NCI-H82 treated with DMSO at 0.1 percent for 48 hours (cell line): Measurements from ENCODE around the gene CAMK2D.

ENCODE experiments used
- DNase-seq: peaks from one replicate; lab custom pipeline; 2025; ENCODE audit not compliant: unreplicated experiment; lab: John Stamatoyannopoulos, UW

Gene CAMK2D

DNA sequence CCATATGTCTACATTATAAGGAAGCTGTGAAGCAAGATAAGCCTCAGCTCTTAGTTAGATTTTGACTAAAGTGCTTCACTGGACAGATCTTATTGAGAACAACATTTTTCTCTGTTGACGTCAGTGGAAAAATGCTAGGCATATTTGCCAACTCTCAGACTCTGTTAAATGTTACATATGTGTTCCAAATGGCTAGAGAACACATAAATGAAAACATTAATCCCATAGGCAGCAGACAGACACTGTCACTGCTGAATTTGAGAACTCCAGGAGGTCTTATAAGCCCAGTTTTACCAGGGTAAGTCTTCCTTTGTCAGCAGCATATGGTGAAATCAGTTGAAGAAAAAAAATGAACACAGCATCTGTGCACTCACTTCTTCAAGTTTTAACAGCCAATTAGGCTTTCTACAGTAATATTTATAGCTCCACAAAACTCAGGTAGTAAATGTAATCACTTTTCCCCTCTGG is 186.9 kb downstream of the CAMK2D start:
- peak; percentile 61 for DNase-seq

DNA sequence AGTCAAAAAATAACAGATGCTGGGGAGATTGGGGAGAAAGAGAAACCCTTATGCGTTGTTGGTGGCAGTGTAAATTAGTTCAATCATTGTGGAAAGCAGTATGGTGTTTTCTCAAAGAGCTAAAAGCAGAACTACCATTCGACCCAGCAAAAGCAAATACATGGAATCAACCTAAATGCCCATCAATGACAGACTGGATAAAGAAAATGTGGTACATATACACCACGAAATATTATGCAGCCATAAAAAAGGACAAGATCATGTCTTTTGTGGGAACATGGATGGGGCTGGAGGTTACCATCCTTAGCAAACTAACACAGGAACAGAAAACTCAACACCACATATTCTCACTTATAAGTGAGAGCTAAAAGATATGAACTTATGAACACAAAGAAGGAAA is 188.9 kb downstream of the CAMK2D start:
- DNase-seq: no peak

DNA sequence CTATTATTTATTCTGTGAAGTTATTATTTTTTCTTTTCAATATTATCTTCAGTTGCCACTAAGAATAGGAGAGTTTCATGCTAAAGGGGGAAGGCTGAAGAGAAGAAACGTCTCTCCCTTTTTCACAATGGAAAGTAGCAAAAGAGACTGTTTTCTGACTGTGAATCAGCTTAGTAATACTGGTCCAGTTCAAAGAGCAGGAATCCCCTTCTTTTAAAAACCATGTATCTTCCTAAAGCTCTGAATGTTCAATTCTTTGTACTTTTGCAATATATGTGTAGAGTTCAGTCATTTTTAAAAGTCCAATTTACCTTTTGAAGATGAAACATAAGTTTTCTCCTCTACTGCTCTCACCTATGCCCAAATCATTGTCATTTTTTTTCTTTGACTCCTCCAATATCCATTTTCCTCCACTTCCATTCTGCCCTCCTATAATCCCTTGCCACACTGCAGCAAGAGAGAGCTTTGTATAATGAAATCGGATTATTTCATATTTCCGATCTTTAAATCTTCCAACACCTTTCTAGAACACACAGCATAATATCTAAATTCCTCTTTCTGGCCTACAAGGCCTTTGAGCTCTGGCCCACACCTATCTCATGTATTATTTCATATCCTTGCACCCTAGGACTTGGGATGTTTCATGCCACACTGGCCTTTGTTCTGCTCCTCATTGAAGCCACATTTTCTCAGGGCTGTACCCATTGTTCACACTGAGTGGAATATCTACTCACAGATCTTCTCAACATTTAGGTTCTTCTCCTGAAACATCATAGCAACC is 195.3 kb downstream of the CAMK2D start:
- DNase-seq: no peak

DNA sequence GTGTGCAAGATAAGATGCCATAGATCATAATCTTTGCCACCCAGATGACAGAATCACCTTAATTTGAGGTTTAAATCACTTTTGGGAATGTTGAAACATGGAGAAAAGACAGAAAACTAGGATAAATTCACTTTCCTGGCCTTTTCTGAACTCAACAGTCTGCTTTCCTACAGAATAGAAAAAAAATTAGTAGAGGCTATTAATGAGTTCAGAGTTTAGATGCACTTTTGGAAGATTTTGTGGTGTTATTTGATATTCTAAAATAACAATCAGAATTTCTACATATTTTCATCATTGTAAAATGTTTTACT is 195.9 kb downstream of the CAMK2D start:
- no peak for DNase-seq

DNA sequence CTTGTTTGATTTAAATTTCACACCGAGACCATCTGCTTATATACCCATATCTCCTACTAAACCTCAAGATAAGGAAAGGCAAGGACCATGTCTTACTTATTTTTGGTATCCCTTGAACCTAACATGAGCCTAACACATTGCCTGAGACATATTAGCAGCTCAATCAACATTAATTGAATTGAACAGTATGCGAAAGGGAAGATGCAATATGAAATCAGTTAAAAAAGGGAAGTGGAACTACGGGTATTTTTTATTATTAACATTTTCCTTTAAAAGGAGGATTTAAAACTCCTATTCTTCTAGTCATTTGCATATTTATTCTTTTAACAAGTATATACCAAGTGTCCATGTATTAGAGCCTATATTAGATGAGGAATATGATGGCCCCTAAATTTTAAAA is 197.0 kb downstream of the CAMK2D start:
- no peak for DNase-seq

DNA sequence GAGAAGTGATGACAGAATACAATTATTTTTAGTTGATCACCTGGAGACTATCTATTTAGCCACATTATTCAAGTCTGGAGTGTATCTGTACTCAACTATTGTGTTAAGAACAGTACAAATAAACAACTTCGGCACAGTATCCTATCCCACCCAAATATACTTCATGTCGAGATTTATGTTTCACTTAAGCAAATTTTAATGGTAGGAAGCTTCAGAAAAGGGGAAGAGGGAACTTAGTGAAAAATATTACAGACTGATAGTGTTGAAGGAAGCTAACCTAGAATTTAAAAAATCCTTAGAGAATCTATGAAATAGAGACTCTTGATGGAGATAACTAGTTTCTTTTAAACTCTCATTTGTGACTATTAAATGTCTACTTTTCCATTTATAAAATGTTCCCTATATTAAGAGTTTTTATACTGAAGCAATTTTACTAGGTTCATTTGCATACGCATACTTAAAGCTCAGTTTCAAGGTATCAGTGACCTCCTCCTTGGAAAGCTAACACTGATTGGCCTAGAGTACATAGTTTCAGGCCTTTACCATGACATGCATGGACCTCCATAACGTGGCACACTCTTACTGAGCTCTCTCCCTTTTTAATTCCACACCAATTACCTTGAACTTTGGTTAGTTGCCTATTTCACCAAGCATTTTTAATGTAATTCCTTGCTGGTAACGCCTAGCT is 197.7 kb downstream of the CAMK2D start:
- no peak for DNase-seq

DNA sequence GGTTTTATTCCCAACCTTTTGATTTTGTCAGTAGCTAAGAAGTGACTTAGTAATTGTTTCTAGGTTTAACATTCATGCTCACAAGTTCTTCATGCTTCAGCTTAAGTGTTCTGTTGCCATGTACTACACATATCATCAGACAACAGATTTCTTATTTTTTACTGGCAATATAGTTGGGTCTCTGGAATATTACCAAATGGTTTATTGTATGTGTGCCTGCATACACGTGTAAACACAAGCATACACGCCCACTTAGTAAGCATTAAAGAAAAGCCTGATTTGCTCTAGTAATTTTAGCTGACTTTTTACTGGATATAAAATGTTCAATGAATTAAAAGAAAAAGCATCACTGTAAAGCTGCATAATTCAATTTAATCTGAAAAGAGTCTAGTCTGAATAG is 199.8 kb downstream of the CAMK2D start:
- DNase-seq: no peak

DNA sequence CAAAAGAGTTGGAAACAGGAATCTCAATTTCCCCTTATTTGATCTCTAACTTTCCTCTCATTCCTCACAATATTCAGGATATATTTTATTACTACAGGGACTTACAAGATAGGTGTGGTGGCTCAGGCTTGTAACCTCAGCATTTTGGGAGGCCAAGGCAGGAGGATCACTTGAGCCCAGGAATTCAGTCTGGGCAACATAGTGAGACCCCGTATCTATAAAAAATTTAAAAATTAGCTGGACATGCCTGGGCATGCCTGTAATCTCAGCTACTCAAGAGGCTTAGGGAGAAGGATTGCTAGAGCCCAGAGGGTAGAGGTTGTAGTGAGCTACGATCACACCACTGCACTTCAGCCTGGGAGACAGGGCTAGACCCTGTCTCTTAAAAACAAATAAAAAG is 200.4 kb downstream of the CAMK2D start:
- DNase-seq: no peak

DNA sequence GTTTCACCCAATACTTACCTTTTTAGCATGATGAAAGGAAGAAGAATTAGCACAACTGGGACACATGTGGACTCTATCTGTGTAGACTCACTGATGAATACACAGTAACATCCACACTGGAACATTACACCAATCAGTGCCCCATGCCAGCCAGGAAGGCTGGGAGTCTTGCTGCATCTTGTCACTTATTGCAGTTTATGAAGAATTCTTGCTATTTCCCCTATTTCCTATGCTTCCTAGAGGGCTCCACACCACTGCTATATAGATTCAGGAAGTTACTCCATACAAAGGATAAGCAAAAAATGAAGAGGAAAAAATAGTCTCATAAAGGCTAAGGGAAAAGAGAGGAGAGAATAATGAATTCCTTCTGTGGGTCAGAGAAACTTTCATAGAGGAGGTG is 201.0 kb downstream of the CAMK2D start:
- DNase-seq: no peak

DNA sequence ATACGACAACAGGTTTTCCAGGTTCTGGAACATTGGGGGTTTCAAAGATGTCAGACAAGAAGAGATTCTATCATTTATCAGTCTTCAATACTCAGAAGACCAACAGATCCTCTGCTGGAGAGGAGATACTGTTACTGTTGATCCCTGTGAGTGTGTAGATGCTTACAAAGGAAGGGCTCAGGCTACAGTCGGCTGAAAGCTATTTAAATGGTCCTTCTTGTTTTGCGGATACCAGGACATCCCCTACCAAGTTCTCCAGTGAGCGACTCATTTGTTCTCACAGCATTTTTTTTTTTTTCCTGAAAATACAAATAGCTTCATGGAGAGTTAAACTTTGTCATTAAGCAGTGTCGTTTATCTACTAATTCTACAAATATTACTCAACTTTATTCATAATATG is 201.6 kb downstream of the CAMK2D start:
- DNase-seq: no peak

DNA sequence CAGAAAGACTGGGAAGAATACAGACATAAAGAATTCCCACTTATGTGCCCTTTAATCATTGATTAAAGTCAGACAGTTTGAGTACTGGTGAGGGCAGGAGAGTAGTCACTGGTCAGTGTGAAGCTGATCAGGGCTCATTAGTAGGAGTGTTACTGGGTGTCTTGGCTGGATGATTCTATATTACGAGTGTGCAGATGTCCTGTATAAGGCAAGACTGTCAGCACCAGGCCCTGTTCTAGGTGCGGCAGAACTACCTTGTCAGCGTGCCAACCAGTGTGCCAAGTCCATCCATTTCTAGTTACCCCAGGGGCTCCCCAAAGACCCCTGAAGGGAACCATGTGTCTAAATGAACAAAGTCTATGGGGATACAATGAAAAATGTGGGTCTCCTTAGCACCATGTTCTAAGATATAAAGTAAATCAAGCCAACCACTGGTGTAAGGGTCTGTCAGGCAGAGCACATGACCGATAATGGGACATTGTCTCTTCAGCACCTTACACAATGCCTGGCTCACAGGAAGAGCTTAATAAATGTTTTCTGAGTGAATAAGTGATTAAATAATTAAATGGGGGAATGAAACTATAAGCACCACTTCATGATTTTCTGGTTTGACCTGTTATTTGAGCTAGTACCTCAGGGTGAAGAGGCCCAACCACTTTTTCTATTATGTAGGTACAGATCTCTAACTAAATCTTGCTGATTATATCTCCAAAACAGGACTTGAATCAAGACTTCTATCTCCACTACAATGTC is 205.0 kb downstream of the CAMK2D start:
- DNase-seq: no peak

DNA sequence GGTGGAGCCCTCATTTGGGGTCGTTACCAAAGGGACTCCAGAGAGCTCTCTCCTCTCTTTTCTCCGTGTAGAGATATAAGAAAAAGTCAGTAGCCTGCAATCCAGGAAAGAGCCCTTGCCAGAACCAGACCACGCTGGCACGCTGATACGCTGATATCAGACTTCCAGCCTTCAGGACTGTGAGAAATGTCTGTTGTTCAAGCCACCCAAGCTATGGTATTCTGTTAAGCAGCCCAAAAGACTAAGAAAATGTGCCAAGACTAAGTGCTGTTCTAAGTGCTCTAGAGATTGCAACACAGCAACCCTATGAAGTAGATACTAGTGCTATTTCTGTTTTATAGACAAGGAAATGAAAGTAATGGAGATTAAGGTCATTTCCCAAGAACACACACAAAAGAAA is 205.7 kb downstream of the CAMK2D start:
- no peak for DNase-seq

DNA sequence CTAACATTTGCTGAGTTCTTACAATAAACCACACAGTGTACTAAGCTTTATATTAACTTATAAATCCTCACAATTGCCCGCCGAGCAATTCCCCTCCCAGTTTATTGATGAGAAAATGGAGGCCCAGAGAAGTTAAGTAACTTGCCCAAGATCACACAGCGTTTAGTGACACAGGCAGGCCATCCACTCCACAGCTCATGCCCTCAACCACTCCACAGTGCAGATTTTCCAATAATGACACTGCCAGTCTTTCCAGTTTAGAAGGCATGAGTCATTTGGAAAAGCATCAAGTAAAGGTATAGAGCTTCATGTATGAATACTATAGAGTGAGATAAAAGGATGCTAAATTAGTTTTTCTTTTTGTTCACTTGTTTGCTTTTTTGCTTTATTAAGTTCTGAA is 208.5 kb downstream of the CAMK2D start:
- no peak for DNase-seq

DNA sequence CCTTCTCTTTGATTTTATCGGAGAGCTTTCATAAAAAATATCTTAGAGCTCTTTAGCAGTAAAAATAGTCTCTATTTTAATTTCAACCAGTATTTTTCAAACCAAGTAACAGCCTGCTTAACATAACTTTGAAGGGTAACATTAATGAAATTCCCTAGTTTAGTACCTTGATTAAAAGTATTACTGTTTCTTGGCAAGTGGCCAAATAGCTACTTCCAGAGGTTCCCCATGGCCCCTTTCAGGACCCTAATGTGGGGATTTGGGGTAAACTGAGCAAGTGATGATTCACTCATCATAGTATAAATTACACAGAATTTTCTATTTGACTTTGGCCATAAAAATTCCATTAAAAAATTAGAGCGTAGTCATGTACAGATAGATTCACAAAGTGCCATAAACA is 211.0 kb downstream of the CAMK2D start:
- DNase-seq: peak; percentile 22

DNA sequence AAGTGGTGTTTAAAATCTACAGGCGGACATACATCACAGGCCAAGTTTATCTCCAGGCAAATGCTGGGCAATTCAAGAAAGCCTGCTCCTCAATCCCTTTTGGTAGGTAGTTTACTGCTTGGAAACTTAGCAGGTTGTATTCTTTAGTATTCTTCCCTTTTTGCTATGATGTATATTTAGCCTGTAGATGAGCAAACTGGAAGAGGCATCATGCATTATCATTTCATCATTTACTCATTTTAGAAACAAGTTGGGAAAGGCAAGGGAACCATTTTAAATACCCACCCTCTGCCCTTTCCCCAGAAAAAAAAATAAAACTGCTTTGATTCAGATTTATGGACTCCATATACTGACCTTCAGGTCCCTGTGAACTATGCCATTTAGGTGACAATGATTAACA is 213.2 kb downstream of the CAMK2D start:
- no peak for DNase-seq

DNA sequence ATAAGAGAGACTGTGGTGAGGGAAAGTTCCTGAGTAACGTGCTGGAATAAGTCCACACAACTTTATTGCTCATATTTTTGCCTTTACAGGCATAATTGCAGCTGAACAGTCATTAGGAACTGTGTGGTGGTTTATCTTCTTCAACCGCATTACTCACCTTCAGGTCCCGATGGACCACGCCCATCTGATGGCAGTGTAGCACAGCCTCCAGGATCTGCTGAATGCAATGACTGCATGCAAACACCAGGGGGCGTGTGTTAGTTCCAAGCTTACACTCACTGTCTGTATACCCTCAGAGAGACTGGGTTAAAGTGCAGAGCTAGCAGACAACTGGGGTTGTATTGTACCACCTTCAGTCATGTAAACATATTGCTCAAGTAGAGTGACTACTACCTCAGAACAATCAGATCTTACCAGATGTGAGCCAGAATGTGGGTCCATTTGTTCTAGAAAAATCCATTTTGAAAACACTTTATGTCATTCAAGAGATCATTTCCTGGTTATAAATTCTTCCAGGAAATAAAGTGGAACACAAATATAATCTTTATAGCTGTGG is 214.0 kb downstream of the CAMK2D start:
- peak; percentile 81 for DNase-seq

DNA sequence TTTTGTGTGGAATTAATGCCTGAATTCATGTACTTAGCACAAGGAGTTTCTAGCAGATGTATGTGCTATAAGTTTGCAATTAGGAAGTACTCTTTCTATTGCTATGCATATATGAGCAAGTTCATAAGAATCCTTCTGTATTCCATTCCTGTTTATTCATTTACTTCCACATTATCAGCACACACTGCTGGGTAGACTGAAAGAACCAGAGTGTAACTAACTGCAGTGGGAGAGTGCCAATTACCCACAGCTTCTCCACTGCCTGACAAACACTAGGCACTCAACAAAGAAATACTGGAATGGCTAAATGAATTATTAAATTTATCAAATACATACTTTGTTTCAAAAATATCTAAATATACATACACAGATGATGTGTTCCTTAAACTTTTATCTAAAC is 219.6 kb downstream of the CAMK2D start:
- DNase-seq: no peak

DNA sequence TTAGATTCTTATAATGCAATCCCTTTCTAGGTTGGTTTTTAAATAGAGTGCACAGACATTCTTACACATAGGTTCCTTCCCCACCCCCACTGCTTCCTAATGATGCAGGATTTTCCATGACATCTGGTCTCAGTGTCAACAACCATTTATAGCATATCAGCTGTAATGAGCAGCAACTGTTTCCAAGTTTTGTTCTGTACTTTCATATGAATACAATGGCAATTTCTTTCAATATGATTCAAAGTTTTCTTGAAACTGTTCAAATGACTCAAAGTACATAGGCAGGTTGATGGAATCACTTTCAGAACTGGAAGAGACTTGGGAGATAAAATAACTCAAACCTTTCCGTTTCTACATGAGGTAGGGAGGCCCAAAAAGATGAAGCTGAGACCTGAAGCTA is 220.7 kb downstream of the CAMK2D start:
- DNase-seq: no peak

DNA sequence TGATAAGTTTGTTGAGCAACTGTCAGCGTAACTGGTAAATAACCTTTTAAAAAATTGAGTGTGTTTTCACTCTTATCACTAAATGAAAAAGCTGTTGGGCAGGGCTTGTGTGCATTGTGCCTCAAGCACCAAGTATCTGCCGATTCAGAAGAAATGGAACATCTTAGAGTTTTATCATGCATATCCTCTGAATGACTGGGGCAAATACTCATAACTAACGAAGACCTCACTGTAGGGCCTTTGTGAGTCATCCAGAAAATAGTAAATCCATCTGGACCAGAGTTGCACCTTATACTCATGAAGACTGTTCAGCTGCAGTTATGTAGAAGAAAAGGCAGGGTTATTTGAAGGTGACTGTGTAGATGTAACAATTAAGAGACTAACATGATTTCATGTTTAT is 222.1 kb downstream of the CAMK2D start:
- no peak for DNase-seq

DNA sequence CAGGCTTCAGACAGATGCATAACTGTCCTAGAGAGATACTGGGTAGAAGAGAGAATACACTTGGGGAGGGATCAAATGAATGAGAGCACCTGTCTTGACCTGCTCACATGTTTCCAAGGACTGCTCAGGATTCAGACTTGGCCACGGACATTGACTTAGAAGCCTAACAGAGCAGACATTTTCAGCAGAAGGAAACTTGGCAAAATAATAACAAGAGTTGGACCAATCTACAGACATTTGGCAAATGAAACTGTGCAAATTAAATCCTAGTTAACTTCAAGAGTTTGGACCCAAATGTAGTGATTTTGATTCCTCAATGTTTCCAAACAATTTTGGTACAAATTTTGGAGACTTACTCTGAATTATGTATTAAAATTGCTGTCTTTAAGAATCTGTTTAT is 223.9 kb downstream of the CAMK2D start:
- no peak for DNase-seq

DNA sequence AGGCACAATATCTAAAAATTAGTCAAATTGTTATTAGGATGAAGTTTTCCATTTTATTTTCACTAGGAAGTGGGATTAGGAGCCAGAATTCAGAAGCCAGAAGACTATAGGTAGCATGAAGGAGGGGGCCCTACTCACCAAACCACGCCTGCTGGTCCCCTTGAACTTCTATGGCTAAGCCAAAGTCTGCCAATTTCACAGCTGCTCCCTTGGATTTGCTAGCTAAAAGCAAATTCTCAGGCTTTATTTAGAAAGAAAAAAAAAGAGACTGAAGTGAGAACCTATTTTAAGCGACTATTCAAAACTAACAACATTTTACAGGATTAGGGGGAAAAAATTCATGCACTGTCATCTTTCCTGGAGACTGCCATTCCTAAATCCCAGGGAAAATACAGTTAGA is 224.3 kb downstream of the CAMK2D start:
- DNase-seq: no peak

DNA sequence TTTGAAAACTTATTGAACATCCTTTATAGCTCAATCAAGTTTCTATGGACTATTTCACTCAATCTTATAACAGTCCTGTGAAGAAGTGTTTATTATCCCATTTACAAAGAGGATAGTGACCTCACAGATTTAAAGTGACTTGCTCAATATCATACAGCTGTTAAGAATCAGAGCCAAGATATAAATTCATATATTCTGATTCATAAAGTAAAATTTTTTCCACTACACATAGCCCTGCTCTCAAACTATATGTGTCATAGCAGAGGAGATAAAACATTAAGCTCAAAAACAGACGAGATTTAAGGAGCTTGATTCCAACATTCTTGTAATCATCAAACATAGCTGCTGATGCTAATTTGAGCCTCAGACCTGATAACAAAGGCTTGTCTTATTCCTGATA is 226.8 kb downstream of the CAMK2D start:
- no peak for DNase-seq
